T-helper 1 cell treated with Interleukin-12 subunit alpha and Interleukin-12 subunit beta and Interleukin-4 antibody, amounts not matched to agents 30 μg/mL and 1 μg/mL, for 36 hours (primary cell): ENCODE measurements around the gene ERICH3.

Experiments
- H3K27ac Mint-ChIP-seq: one replicate; pipeline ENCODE4 v1.8.0; 2021; ENCODE audit warnings: mild to moderate bottlenecking, mixed read lengths
- H3K27me3 Mint-ChIP-seq: one replicate; pipeline ENCODE4 v1.8.0; 2021; ENCODE audit warnings: low read depth, mixed read lengths
- H3K36me3 Mint-ChIP-seq: one replicate; pipeline ENCODE4 v1.8.0; 2021; ENCODE audit warnings: low read depth, mixed read lengths
- H3K4me1 Mint-ChIP-seq: one replicate; pipeline ENCODE4 v1.8.0; 2021; ENCODE audit warnings: low read depth, mixed read lengths
- H3K4me3 Mint-ChIP-seq: one replicate; pipeline ENCODE4 v1.8.0; 2021; ENCODE audit warnings: mild to moderate bottlenecking, moderate library complexity, mixed read lengths
- H3K9me3 Mint-ChIP-seq: one replicate; pipeline ENCODE4 v1.8.0; 2021; ENCODE audit warnings: mixed read lengths

Gene ERICH3

DNA sequence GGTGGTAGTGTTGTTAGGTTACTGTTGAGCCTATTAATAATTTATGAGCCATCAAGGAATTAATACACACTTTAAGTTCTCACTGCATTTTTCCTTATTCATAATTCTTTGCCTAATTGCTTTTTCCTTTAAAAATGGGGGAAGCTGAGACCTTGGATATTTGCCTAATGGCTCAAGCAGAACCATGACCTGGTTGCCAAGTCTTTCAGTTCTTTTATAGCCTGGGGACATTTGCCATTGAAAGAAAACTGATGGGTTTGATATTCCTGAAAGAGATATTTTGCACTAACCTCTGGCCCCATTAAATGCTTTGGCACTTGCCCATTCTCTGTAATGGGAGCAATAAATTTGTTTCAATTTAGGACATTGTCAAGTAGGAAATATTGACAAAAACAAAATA, 142.7 kb downstream of the ERICH3 start:
- Mint-ChIP-seq H3K9me3 (no peaks in the 10 kb centered on the region), H3K36me3 (no peaks in the 10 kb centered on the region), H3K27ac (no peak overlapping the region), H3K27me3 (no peaks in the 10 kb centered on the region), H3K4me3 (no peak overlapping the region), H3K4me1 (no peaks in the 10 kb centered on the region)

DNA sequence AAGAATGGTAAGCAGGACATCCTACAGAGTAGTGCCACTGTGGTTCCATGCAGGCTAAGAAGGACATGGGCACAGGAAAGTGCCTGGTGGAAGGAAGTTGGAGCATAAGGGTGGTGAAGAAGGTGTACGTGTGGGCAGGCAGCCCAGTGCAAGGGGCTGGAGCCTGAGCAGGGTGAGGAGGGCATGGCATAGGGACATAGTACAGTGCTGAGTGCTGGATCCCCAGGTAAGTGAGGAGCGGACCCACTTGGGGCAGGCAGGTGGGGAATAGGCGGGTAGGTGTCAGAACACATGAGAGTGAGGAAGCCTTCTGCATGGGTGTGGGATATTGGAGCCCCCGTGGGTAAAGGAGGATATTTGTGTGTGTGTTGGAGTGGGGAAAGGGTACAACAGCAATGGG, 145.5 kb downstream of the ERICH3 start:
- H3K4me3 Mint-ChIP-seq: no peak overlapping the region
- no peaks in the 10 kb centered on the region for H3K9me3 Mint-ChIP-seq
- no peaks in the 10 kb centered on the region for H3K4me1 Mint-ChIP-seq
- no peak overlapping the region for H3K27ac Mint-ChIP-seq
- H3K27me3 Mint-ChIP-seq: peaks cover 3% of the 10 kb centered on the region
- H3K36me3 Mint-ChIP-seq: no peaks in the 10 kb centered on the region

DNA sequence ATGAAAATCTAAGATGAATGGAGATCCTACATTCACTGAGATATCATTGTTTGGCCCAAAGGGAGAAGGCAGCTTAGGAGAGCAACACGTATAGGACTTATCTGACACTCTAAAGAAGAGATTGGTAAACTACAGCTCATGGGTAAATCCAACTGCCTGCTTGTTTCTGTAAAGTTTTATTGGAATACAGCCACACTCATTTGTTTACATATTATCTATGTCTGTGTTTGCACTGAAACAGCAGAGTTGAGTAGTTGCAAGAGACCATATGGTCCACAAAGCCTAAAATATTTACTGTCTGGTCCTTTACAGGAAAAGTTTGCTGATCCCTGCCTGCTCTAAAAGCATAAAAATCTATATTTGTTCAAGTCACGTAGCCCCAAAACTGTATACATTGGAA, 146.9 kb downstream of the ERICH3 start:
- no peaks in the 10 kb centered on the region for H3K4me1 Mint-ChIP-seq
- no peaks in the 10 kb centered on the region for H3K36me3 Mint-ChIP-seq
- no peak overlapping the region for H3K27ac Mint-ChIP-seq
- peaks cover 3% of the 10 kb centered on the region for H3K27me3 Mint-ChIP-seq
- H3K4me3 Mint-ChIP-seq: no peak overlapping the region
- no peaks in the 10 kb centered on the region for H3K9me3 Mint-ChIP-seq

DNA sequence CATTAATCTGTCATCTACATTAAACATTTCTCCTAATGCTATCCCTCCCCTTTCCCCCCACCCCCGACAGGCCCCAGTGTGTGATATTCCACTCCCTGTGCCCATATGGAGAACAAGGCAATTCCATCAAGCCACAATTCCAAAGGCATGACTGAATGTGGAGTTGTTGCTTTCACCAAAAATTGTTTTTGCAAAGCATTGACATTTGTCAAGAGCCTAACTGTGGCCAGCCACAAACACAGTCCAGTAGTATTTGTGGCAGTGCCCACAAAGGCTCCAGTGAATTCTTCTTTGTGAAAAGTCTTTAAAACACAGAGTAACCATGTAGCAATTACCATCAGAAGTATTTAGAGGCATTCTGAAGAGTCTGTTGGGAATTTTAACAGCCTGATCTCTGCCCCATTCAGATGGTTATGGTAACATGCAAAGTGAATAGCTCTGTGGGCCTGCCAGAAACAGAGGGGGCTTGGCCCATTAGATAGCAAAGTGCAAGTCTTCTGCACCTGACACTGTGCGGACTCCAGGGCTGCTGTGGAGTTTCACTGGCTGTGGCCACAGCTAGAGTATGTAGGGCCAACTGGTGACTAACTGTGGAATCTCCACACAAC, 149.6 kb downstream of the ERICH3 start:
- Mint-ChIP-seq H3K36me3 (no peaks in the 10 kb centered on the region), H3K27me3 (peaks cover 3% of the 10 kb centered on the region), H3K27ac (no peak overlapping the region)

DNA sequence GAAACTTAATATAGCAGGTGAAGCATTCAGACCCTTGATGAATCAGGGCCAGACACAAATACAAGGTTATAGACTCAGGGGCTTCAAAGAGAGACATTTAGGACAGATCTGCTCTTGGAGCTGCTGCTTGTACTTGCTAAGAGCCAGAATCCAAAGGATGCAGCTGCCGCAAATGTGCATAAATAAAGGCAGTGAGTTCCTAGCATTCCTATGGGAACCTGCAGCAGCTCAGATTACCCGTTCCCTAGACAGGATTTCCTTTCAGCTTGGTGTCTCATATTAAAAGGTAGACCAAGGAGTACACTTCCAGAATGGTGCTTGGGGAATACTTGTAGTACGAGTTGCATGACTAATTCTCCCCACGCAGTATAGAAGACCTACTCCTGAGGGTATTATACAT, 151.4 kb downstream of the ERICH3 start:
- H3K4me1 Mint-ChIP-seq: no peaks in the 10 kb centered on the region
- no peaks in the 10 kb centered on the region for H3K9me3 Mint-ChIP-seq
- peaks cover 3% of the 10 kb centered on the region for H3K27me3 Mint-ChIP-seq
- no peaks in the 10 kb centered on the region for H3K36me3 Mint-ChIP-seq
- H3K4me3 Mint-ChIP-seq: no peak overlapping the region
- no peak overlapping the region for H3K27ac Mint-ChIP-seq

More for the DNA sequence above, 149.6 kb downstream of the ERICH3 start:
- H3K9me3 Mint-ChIP-seq: no peaks in the 10 kb centered on the region
- H3K4me3 Mint-ChIP-seq: no peak overlapping the region
- no peaks in the 10 kb centered on the region for H3K4me1 Mint-ChIP-seq
